Caco-2 (cell line): Measurements from ENCODE around the gene BCAM. TPM values are rescaled to one million over a fixed set of nuclear protein-coding genes. Genes with fewer than 3 reads are reported as not detected.

Experiments used
- BruUV-seq: library from RNA; stranded (reverse); fragments of 400-500 nt; replicated peaks from 2 replicates; lab custom pipeline; 2021; lab: Mats Ljungman, UMichigan
- CTCF ChIA-PET: fragments of 300-600 bp; sonication (Branson Sonifier 250); formaldehyde crosslinking; loops from one replicate; lab custom pipeline; 2022; ENCODE audit warnings: antibody characterized with exemption; lab: Charles Lee
- POLR2A ChIA-PET: fragments of 300-600 bp; sonication (Branson Sonifier 250); formaldehyde crosslinking; loops from one replicate; lab custom pipeline; 2022; ENCODE audit warnings: antibody characterized with exemption; lab: Charles Lee
- DNase-seq, 2 experiments: peaks; one replicate each; pipeline versions ENCODE4 v3.0.0 to v3.0.0-alpha.2; 2020 to 2022
- H3K27me3 ChIP-seq: replicated peaks from 2 replicates; pipeline ENCODE4 v1.6.0; 2011; ENCODE audit warnings: low read length; ENCODE audit not compliant: control insufficient read depth, insufficient read depth
- H3K36me3 ChIP-seq: 2 replicates; pipeline ENCODE4 v1.5.1; 2011; ENCODE audit warnings: low read length; ENCODE audit not compliant: control insufficient read depth, insufficient read depth
- H3K4me1 ChIP-seq: fragments of 250-450 bp; sonication (Bioruptor Pico); 2 replicates; pipeline ENCODE4 v1.5.1; 2020; ENCODE audit warnings: mild to moderate bottlenecking
- H3K4me3 ChIP-seq: 2 replicates; pipeline ENCODE4 v1.5.1; 2011; ENCODE audit warnings: low read depth, mild to moderate bottlenecking, control low read depth, low read length
- H3K9me3 ChIP-seq: fragments of 250-450 bp; sonication (Bioruptor Pico); 2 replicates; pipeline ENCODE4 v1.5.1; 2020; ENCODE audit warnings: mild to moderate bottlenecking, moderate library complexity
- H3K27ac Mint-ChIP-seq: one replicate; pipeline ENCODE4 v1.8.0; 2022; ENCODE audit warnings: mixed read lengths; ENCODE audit not compliant: unreplicated experiment
- H3K27me3 Mint-ChIP-seq: one replicate; pipeline ENCODE4 v1.8.0; 2022; ENCODE audit warnings: mixed read lengths; ENCODE audit not compliant: insufficient read depth, unreplicated experiment
- H3K36me3 Mint-ChIP-seq: one replicate; pipeline ENCODE4 v1.8.0; 2022; ENCODE audit warnings: mild to moderate bottlenecking, mixed read lengths; ENCODE audit not compliant: insufficient read depth, unreplicated experiment
- H3K4me1 Mint-ChIP-seq: one replicate; pipeline ENCODE4 v1.8.0; 2022; ENCODE audit warnings: low read depth, mixed read lengths; ENCODE audit not compliant: unreplicated experiment
- H3K4me3 Mint-ChIP-seq: one replicate; pipeline ENCODE4 v1.8.0; 2022; ENCODE audit warnings: mild to moderate bottlenecking, moderate library complexity, mixed read lengths; ENCODE audit not compliant: unreplicated experiment
- H3K9me3 Mint-ChIP-seq: one replicate; pipeline ENCODE4 v1.8.0; 2022; ENCODE audit warnings: mixed read lengths; ENCODE audit not compliant: unreplicated experiment
- CTCF ChIP-seq, 2 experiments: fragments of 200-600 bp in 1 of 2; IDR thresholded peaks; 1 replicate in 1 of 2; 2 replicates in 1 of 2; pipeline versions ENCODE4 v1.5.1 to v1.8.0; 2011 to 2022; ENCODE audit warnings: antibody characterized with exemption in 1 of 2, control low read depth in 1 of 2, inconsistent platforms in 1 of 2, low read depth in 1 of 2, low read length in 1 of 2, mild to moderate bottlenecking in 1 of 2, moderate library complexity in 1 of 2; ENCODE audit not compliant: insufficient read depth in 1 of 2, severe bottlenecking in 1 of 2, unreplicated experiment in 1 of 2
- intact Hi-C: fragments of 100-400 bp; cut with micrococcal nuclease; formaldehyde crosslinking; loops from one replicate; pipeline ENCODE4 v1.10.0; 2022; ENCODE audit not compliant: unreplicated experiment
- total RNA-seq: library from RNA; stranded (reverse); gene quantifications from 2 replicates; pipeline ENCODE4 v1.2.3, GENCODE V29; 2022

The BCAM gene
- total RNA-seq, 1 experiment from 2014 or later: 244 TPM

- Histone ChIP-seq H3K9me3 (no peaks in the 10 kb centered on the region), H3K36me3 (peaks cover 8% of the 10 kb centered on the region), H3K4me3 (no peak overlapping the region), H3K4me1 (peaks cover 16% of the 10 kb centered on the region), H3K27me3 (no peaks in the 10 kb centered on the region)
- Mint-ChIP-seq H3K4me3 (no peak overlapping the region), H3K4me1 (peaks cover 57% of the 10 kb centered on the region), H3K27ac (no peak overlapping the region), H3K27me3 (no peaks in the 10 kb centered on the region), H3K9me3 (no peaks in the 10 kb centered on the region), H3K36me3 (peaks cover 91% of the 10 kb centered on the region)
- CTCF ChIA-PET: interaction anchor here (1.0 kb wide), 1 partner anchor 33 kb away, joined by 3 read pairs; the partner anchor contains the start of gene NECTIN2
- intact Hi-C loops: no loop called here
- DNase-seq: peak in 1 of 2 experiments; percentile 32
- no peak for TF ChIP-seq CTCF (IDR thresholded peaks at IDR 0.05; ENCODE audit: insufficient read depth in 1 of 2, low read depth in 1 of 2, low read length in 1 of 2, severe bottlenecking in 1 of 2, unreplicated experiment in 1 of 2)
- POLR2A ChIA-PET: no interaction called here
- BruUV-seq: no TSS peak
Observed at GRCh38 chr19:44813070-44813840, 4.4 kb downstream of the BCAM start.

GRCh38 chr19:44813841-44814470 is 5.1 kb downstream of the BCAM start:
- CTCF ChIA-PET: interaction anchor here (1.0 kb wide), 1 partner anchor 32 kb away, joined by 3 read pairs; the partner anchor contains the start of gene NECTIN2
- Histone ChIP-seq H3K4me3 (no peak overlapping the region), H3K27me3 (no peaks in the 10 kb centered on the region), H3K9me3 (no peaks in the 10 kb centered on the region), H3K36me3 (peaks cover 10% of the 10 kb centered on the region), H3K4me1 (peaks cover 19% of the 10 kb centered on the region)
- Mint-ChIP-seq H3K27ac (no peak overlapping the region), H3K4me1 (peaks cover 56% of the 10 kb centered on the region), H3K36me3 (peaks cover 87% of the 10 kb centered on the region), H3K4me3 (no peak overlapping the region), H3K27me3 (no peaks in the 10 kb centered on the region), H3K9me3 (no peaks in the 10 kb centered on the region)
- intact Hi-C loops: no loop called here
- POLR2A ChIA-PET: no interaction called here
- TF ChIP-seq CTCF (IDR thresholded peaks at IDR 0.05; ENCODE audit: insufficient read depth in 1 of 2, low read depth in 1 of 2, low read length in 1 of 2, severe bottlenecking in 1 of 2, unreplicated experiment in 1 of 2): no peak
- no TSS peak for BruUV-seq
- no peak for DNase-seq

GRCh38 chr19:44814517-44814916 is 5.6 kb downstream of the BCAM start:
- intact Hi-C loops: no loop called here
- H3K4me1 Mint-ChIP-seq: peaks cover 53% of the 10 kb centered on the region
- DNase-seq: no peak
- H3K27me3 ChIP-seq: no peaks in the 10 kb centered on the region
- peaks cover 12% of the 10 kb centered on the region for H3K36me3 ChIP-seq
- no peaks in the 10 kb centered on the region for H3K27me3 Mint-ChIP-seq
- no peak overlapping the region for H3K27ac Mint-ChIP-seq
- H3K4me3 Mint-ChIP-seq: no peak overlapping the region
- BruUV-seq: no TSS peak
- ChIA-PET CTCF (no interaction called here), POLR2A (no interaction called here)
- H3K9me3 Mint-ChIP-seq: no peaks in the 10 kb centered on the region
- H3K36me3 Mint-ChIP-seq: peaks cover 88% of the 10 kb centered on the region
- no peak for TF ChIP-seq CTCF (IDR thresholded peaks at IDR 0.05; ENCODE audit: insufficient read depth in 1 of 2, low read depth in 1 of 2, low read length in 1 of 2, severe bottlenecking in 1 of 2, unreplicated experiment in 1 of 2)
- H3K4me1 ChIP-seq: peaks cover 19% of the 10 kb centered on the region
- H3K4me3 ChIP-seq: no peak overlapping the region
- no peaks in the 10 kb centered on the region for H3K9me3 ChIP-seq
